ENCODE results near the gene RAB4A. TPM values are rescaled to one million over a fixed set of nuclear protein-coding genes. Genes with fewer than 3 reads are reported as not detected.

The RAB4A gene
- total RNA-seq, 1 donor from 2014 or later, result 47.1 TPM

DNA sequence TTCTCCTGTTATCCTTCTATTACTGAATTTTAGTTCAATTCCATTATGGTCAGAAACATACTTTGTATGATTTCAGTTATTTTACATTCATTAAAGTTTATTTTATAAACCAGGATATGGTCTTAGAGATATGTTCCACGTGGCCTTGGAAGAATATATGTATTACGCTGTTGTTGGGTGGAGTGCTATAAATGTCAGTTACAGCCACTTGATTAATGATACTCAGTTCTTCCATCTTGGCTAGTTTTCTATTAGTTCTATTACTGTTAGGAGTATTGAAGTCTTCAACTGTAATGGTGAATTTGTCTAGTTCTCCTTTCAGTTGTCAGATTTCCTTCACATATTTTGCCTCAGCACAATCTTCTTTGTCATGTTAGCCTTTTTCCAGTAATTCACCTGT lies 45.3 kb downstream of the RAB4A start:
- H3K36me3 ChIP-seq, result peaks cover 5% of the 10 kb centered on the region
- ATAC-seq (no peak), DNase-seq (no peak)
- no peaks in the 10 kb centered on the region for H3K27me3 ChIP-seq
- intact Hi-C loops (cut with DNase I), result no loop called here
- H3K9me3 ChIP-seq, result no peaks in the 10 kb centered on the region
- H3K27ac ChIP-seq, result no peak overlapping the region
- no peaks in the 10 kb centered on the region for H3K4me1 ChIP-seq
- TF ChIP-seq, protein P1, sequence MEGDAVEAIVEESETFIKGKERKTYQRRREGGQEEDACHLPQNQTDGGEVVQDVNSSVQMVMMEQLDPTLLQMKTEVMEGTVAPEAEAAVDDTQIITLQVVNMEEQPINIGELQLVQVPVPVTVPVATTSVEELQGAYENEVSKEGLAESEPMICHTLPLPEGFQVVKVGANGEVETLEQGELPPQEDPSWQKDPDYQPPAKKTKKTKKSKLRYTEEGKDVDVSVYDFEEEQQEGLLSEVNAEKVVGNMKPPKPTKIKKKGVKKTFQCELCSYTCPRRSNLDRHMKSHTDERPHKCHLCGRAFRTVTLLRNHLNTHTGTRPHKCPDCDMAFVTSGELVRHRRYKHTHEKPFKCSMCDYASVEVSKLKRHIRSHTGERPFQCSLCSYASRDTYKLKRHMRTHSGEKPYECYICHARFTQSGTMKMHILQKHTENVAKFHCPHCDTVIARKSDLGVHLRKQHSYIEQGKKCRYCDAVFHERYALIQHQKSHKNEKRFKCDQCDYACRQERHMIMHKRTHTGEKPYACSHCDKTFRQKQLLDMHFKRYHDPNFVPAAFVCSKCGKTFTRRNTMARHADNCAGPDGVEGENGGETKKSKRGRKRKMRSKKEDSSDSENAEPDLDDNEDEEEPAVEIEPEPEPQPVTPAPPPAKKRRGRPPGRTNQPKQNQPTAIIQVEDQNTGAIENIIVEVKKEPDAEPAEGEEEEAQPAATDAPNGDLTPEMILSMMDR (IDR thresholded peaks at IDR 0.05), result no peak
- no peak overlapping the region for H3K4me3 ChIP-seq

DNA sequence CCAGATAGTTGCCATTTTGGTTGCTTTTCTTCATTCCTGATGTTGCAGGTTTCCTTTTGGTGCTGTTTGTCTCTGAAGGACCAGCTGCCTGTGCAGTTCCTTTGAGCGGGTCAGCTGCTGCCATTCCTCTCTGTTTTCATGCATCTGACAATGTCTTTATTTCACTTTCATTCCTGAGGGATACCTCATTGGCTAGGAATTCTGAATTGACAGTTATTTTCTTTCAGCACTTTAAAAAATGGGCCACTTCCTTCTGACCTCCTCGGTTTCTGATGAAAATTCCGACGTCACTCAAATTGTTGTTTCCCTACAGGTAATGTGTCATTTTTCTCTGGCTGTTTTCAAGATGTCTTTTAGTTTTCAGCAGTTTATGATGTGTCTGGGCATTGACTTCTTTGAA lies 47.1 kb downstream of the RAB4A start:
- TF ChIP-seq, protein P1 (IDR thresholded peaks at IDR 0.05), result no peak

DNA sequence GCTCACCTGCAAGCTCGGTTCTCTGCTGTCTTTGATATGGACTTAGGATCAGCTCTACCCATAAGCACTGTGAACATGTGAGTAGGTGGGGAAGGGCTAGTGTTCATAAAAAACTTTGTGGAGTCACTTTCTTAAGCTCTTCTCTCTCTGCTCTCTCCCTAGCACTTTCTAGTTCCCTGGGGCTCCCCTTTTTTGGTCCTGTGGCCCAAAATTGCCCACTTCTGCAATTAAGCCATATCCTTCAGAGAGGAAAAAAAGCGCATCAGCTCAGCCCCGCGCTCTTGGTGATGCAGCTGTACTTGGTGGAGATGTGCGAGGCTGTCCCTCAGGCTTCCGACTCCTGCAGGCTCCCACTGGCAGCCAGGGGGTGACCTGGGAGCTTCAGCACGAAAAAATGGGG lies 48.6 kb downstream of the RAB4A start:
- intact Hi-C loops (cut with DNase I), result no loop called here
- ATAC-seq (no peak), DNase-seq (no peak)
- Histone ChIP-seq H3K36me3 (peaks cover 21% of the 10 kb centered on the region), H3K27ac (no peak overlapping the region), H3K4me3 (no peak overlapping the region), H3K9me3 (no peaks in the 10 kb centered on the region), H3K27me3 (no peaks in the 10 kb centered on the region), H3K4me1 (no peaks in the 10 kb centered on the region)
- TF ChIP-seq, protein P1 (IDR thresholded peaks at IDR 0.05), result no peak

More for the DNA sequence above, 47.1 kb downstream of the RAB4A start:
- Histone ChIP-seq H3K27me3 (no peaks in the 10 kb centered on the region), H3K9me3 (no peaks in the 10 kb centered on the region), H3K4me1 (no peaks in the 10 kb centered on the region), H3K4me3 (no peak overlapping the region), H3K27ac (no peak overlapping the region), H3K36me3 (peaks cover 9% of the 10 kb centered on the region)
- intact Hi-C loops (cut with DNase I), result no loop called here
- DNase-seq (no peak), ATAC-seq (no peak)

DNA sequence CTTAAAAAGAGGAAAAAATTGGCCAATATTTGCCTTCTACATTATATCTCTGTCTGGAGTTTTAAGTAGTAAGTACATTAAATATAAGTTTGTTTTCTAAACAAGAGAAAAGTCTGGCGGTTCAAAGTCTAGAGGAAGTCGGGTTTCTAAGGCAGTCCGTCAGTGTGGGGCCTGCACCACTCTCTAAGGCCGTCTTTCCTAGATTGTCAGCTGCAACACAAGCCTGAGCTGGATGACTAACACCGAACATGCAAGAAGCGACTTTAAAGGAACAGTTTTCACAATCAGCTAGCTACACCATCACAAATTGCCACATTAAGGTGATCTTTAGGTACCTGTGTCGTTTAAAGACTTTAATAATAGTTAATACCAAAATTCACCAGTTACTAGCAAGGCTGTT lies 52.3 kb downstream of the RAB4A start:
- no peak overlapping the region for H3K27ac ChIP-seq
- DNase-seq (no peak), ATAC-seq (no peak)
- TF ChIP-seq, protein P1 (IDR thresholded peaks at IDR 0.05), result no peak
- no peaks in the 10 kb centered on the region for H3K4me1 ChIP-seq
- no peaks in the 10 kb centered on the region for H3K27me3 ChIP-seq
- intact Hi-C loops (cut with DNase I), result no loop called here
- H3K9me3 ChIP-seq, result no peaks in the 10 kb centered on the region
- H3K4me3 ChIP-seq, result no peak overlapping the region
- peaks cover 37% of the 10 kb centered on the region for H3K36me3 ChIP-seq

DNA sequence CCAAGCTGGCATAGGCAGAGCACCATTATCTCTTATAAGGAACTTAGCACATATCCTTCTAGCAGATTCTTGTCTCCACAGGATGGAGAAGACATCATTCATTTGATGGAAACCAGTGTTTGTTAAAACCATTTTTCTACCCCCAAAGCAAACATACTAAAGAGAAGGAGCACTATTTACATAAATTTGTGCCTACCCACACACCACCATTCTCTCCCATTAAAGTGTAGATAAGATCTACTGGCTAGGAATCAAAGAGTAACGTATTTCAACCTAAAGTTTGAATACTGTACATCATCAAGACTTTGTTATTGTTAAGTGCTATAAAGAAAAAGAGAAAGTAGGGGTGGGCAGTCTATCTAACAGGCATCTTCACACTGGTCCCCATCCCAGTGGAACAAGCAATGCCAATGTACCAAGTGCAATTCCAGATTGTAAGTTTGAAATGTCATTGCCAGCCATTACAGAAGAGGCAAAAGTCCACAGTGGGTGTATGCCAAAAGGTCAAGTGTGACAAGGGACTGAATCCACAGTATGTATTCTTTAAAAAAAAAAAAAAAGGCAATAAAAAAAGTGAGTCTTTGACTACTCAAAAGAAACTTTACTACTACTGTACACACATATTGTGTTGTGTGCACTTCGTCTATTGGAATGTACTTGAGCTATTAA lies 53.1 kb downstream of the RAB4A start:
- TF ChIP-seq, protein P1 (IDR thresholded peaks at IDR 0.05), result no peak
- H3K36me3 ChIP-seq, result peaks cover 37% of the 10 kb centered on the region
- no peak overlapping the region for H3K4me3 ChIP-seq
- H3K4me1 ChIP-seq, result no peaks in the 10 kb centered on the region
- no peaks in the 10 kb centered on the region for H3K27me3 ChIP-seq
- no peak for ATAC-seq
- H3K27ac ChIP-seq, result no peak overlapping the region
- intact Hi-C loops (cut with DNase I), result no loop called here
- no peak for DNase-seq
- no peaks in the 10 kb centered on the region for H3K9me3 ChIP-seq

DNA sequence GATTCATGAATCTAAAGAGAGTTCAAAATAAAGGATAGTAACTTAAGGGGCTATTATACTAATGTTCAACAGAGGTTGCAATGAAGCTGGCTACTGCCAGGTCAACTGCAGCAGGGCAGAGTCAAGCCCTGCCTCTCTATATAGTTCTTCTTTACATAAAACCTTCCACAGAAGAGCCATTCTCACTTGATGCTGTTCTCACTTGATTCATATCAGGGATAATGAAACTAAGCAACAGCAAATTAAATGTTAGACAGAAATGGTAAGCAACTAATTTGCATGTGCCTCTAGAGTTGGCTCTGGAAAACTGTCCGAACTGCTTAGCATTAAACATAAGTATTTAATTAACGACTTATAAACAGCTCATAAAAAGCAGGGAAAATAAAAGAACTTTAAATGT lies 54.5 kb downstream of the RAB4A start:
- DNase-seq, result no peak
- Histone ChIP-seq H3K27ac (no peak overlapping the region), H3K36me3 (peaks cover 37% of the 10 kb centered on the region), H3K4me1 (no peaks in the 10 kb centered on the region), H3K9me3 (no peaks in the 10 kb centered on the region), H3K27me3 (no peaks in the 10 kb centered on the region), H3K4me3 (no peak overlapping the region)
- TF ChIP-seq, protein P1 (IDR thresholded peaks at IDR 0.05), result no peak
- intact Hi-C loops (cut with DNase I), result no loop called here
- no peak for ATAC-seq

All from upper lobe of right lung (tissue), 1 donor.